ENCODE measurements around the gene CCR7. TPM values are rescaled to one million over a fixed set of nuclear protein-coding genes. Genes with fewer than 3 reads are reported as not detected.
A peak's percentile ranks its signal among the peaks of the same experiment; 100 is the strongest.

CCR7 gene
- total and polyA plus RNA-seq, 2 of the 13 experiments (the other 11 are each of a cell fraction or from before 2014, with no cell fraction given) = 0.04 to 0.53 TPM

DNA sequence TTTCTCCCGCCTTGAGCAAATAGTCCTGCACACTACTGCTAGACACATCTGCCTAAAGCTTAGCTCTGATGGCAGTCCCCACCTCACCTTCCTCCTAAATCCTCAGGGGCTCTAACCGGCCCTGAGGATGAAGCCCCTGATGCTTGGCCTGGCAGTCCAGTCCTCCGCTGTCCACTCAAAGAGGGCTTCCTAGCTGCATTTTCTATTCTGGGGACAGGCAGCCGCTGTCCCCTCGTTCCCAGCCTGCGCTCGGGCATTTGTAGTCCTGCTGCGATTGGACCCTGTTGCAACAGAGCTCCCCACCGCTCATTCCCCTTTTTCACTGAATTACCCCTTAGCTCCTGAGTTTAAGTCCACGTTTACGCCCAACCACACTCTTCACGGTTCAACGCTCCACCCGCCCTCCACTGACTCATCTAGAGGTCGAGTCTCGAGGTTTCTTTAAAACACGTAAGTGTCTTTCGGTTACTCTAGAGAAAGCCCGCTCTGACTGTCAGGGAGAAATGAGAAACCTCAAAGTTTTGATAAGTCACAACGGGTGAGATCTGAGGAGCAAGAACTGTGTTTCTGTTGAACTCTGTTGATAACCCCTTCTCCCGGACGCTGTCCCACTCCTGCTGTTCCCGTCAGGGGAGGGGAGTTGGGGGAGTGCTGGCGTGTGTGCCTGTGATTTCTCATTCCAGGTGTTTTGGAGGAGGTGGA is 4.5 kb downstream of the CCR7 start (continued):
- TF ChIP-seq, protein P1, sequence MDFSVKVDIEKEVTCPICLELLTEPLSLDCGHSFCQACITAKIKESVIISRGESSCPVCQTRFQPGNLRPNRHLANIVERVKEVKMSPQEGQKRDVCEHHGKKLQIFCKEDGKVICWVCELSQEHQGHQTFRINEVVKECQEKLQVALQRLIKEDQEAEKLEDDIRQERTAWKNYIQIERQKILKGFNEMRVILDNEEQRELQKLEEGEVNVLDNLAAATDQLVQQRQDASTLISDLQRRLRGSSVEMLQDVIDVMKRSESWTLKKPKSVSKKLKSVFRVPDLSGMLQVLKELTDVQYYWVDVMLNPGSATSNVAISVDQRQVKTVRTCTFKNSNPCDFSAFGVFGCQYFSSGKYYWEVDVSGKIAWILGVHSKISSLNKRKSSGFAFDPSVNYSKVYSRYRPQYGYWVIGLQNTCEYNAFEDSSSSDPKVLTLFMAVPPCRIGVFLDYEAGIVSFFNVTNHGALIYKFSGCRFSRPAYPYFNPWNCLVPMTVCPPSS (IDR thresholded peaks at IDR 0.05) = no peak
- TF ChIP-seq MXD4 (CRISPR knock-in tag; IDR thresholded peaks at IDR 0.05) = peak; percentile 60; the same call in 1 of the 2 replicates
- 0 out of 2 replicates have a peak, but pooled peaks have one; percentile 29 for TF ChIP-seq ZNF772 (CRISPR knock-in tag; IDR thresholded peaks at IDR 0.05)
- TF ChIP-seq FOXP1 (IDR thresholded peaks at IDR 0.05) = no peak
- no peak for TF ChIP-seq FOXP1 (CRISPR knock-in tag; IDR thresholded peaks at IDR 0.05)
- TF ChIP-seq PHF20 (CRISPR knock-in tag; IDR thresholded peaks at IDR 0.05) = peak; percentile 49; the same call in 1 of the 2 replicates
- no peak for TF ChIP-seq ZNF44 (CRISPR knock-in tag; IDR thresholded peaks at IDR 0.05)
- TF ChIP-seq NR2F1 (CRISPR knock-in tag; IDR thresholded peaks at IDR 0.05) = no peak
- TF ChIP-seq CENPX (CRISPR knock-in tag; IDR thresholded peaks at IDR 0.05) = no peak
- TF ChIP-seq, protein P2, sequence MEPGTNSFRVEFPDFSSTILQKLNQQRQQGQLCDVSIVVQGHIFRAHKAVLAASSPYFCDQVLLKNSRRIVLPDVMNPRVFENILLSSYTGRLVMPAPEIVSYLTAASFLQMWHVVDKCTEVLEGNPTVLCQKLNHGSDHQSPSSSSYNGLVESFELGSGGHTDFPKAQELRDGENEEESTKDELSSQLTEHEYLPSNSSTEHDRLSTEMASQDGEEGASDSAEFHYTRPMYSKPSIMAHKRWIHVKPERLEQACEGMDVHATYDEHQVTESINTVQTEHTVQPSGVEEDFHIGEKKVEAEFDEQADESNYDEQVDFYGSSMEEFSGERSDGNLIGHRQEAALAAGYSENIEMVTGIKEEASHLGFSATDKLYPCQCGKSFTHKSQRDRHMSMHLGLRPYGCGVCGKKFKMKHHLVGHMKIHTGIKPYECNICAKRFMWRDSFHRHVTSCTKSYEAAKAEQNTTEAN (CRISPR knock-in tag; conservative IDR thresholded peaks at IDR 0.05) = no peak; the same call in 1 of the 2 replicates
- no peak for TF ChIP-seq MEIS2 (CRISPR knock-in tag; IDR thresholded peaks at IDR 0.05)
- TF ChIP-seq NFE2 (CRISPR knock-in tag; IDR thresholded peaks at IDR 0.05) = no peak
- TF ChIP-seq, protein P3, sequence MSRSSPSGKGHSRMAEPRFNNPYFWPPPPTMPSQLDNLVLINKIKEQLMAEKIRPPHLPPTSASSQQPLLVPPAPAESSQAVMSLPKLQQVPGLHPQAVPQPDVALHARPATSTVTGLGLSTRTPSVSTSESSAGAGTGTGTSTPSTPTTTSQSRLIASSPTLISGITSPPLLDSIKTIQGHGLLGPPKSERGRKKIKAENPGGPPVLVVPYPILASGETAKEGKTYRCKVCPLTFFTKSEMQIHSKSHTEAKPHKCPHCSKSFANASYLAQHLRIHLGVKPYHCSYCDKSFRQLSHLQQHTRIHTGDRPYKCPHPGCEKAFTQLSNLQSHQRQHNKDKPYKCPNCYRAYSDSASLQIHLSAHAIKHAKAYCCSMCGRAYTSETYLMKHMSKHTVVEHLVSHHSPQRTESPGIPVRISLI (CRISPR knock-in tag; IDR thresholded peaks at IDR 0.05; ENCODE audit: borderline replicate concordance) = no peak
- TF ChIP-seq, protein P4, sequence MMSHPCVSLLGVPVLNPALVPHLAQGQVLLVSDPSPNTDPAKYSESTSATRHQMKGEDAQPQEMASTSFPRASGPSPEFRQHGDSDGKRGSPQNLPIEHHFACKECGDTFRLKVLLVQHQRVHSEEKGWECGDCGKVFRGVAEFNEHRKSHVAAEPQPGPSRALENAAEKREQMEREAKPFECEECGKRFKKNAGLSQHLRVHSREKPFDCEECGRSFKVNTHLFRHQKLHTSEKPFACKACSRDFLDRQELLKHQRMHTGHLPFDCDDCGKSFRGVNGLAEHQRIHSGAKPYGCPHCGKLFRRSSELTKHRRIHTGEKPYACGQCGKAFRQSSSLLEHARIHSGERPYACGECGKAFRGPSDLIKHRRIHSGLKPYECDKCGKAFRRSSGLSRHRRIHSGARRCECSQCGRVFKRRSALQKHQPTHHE (CRISPR knock-in tag; IDR thresholded peaks at IDR 0.05; ENCODE audit: borderline replicate concordance) = no peak
- TF ChIP-seq ZNF761 (CRISPR knock-in tag; conservative IDR thresholded peaks at IDR 0.05) = no peak
- no peak for TF ChIP-seq TRIM24 (CRISPR knock-in tag; IDR thresholded peaks at IDR 0.05)
- TF ChIP-seq JUNB (CRISPR knock-in tag; IDR thresholded peaks at IDR 0.05; ENCODE audit: borderline replicate concordance) = no peak
- TF ChIP-seq ELF4 (CRISPR knock-in tag; IDR thresholded peaks at IDR 0.05; ENCODE audit: borderline replicate concordance) = no peak
- TF ChIP-seq, protein P5, sequence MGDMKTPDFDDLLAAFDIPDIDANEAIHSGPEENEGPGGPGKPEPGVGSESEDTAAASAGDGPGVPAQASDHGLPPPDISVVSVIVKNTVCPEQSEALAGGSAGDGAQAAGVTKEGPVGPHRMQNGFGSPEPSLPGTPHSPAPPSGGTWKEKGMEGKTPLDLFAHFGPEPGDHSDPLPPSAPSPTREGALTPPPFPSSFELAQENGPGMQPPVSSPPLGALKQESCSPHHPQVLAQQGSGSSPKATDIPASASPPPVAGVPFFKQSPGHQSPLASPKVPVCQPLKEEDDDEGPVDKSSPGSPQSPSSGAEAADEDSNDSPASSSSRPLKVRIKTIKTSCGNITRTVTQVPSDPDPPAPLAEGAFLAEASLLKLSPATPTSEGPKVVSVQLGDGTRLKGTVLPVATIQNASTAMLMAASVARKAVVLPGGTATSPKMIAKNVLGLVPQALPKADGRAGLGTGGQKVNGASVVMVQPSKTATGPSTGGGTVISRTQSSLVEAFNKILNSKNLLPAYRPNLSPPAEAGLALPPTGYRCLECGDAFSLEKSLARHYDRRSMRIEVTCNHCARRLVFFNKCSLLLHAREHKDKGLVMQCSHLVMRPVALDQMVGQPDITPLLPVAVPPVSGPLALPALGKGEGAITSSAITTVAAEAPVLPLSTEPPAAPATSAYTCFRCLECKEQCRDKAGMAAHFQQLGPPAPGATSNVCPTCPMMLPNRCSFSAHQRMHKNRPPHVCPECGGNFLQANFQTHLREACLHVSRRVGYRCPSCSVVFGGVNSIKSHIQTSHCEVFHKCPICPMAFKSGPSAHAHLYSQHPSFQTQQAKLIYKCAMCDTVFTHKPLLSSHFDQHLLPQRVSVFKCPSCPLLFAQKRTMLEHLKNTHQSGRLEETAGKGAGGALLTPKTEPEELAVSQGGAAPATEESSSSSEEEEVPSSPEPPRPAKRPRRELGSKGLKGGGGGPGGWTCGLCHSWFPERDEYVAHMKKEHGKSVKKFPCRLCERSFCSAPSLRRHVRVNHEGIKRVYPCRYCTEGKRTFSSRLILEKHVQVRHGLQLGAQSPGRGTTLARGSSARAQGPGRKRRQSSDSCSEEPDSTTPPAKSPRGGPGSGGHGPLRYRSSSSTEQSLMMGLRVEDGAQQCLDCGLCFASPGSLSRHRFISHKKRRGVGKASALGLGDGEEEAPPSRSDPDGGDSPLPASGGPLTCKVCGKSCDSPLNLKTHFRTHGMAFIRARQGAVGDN (CRISPR knock-in tag; IDR thresholded peaks at IDR 0.05) = peak; percentile 65
- 0 out of 2 replicates have a peak, but pooled peaks have one; percentile 4 for TF ChIP-seq ZNF782 (CRISPR knock-in tag; IDR thresholded peaks at IDR 0.05; ENCODE audit: borderline replicate concordance)
- peak; percentile 10 for TF ChIP-seq JARID2 (CRISPR knock-in tag; IDR thresholded peaks at IDR 0.05; ENCODE audit: insufficient replicate concordance)
